A549 (cell line): ENCODE results near the gene PARP2.

Experiments
- ESRRA ChIP-seq: fragments of 150-350 bp; IDR thresholded peaks from 2 replicates; pipeline ENCODE4 v1.6.1; 2014; ENCODE audit warnings: mild to moderate bottlenecking, low read length, borderline replicate concordance
- POLR2A ChIP-seq: IDR thresholded peaks from 2 replicates; pipeline ENCODE4 v1.6.1; 2012; ENCODE audit warnings: mild to moderate bottlenecking, low read length
- RCOR1 ChIP-seq: fragments of 150-350 bp; IDR thresholded peaks from 2 replicates; pipeline ENCODE4 v1.6.1; 2014; ENCODE audit warnings: antibody characterized with exemption, low read length, low read depth
- TFCP2L1 ChIP-seq: fragments of 250-450 bp; sonication (Bioruptor Pico); IDR thresholded peaks from 2 replicates; pipeline ENCODE4 v1.5.0; 2021; ENCODE audit warnings: mild to moderate bottlenecking
- TF ChIP-seq, protein P1 (sequence below): fragments of >200 bp; sonication (Bioruptor Twin); formaldehyde crosslinking; IDR thresholded peaks from 3 replicates; pipeline ENCODE4 v1.5.1; 2016

DNA sequence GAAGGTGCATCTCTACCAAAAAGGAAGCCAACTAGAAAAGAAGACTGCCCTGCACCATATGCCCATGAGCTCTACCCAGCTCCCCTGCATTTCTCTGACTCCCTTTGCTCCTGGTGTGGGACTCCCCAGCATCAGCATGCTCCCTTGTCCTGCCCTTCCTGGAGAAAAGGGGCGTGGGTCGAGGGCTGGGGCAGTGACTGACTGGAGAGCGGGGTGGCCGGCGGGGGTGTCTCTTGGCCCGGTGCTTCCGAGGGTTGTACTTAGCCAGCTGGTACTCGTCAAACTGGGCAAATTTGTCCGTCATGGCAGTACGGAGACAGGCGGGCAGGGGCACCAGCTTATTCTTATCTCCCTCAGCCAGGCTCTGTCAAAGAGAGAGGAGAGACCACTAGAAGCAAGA lies 60.1 kb downstream of the PARP2 start:
- no peak for TF ChIP-seq ESRRA
- TF ChIP-seq, protein P1, sequence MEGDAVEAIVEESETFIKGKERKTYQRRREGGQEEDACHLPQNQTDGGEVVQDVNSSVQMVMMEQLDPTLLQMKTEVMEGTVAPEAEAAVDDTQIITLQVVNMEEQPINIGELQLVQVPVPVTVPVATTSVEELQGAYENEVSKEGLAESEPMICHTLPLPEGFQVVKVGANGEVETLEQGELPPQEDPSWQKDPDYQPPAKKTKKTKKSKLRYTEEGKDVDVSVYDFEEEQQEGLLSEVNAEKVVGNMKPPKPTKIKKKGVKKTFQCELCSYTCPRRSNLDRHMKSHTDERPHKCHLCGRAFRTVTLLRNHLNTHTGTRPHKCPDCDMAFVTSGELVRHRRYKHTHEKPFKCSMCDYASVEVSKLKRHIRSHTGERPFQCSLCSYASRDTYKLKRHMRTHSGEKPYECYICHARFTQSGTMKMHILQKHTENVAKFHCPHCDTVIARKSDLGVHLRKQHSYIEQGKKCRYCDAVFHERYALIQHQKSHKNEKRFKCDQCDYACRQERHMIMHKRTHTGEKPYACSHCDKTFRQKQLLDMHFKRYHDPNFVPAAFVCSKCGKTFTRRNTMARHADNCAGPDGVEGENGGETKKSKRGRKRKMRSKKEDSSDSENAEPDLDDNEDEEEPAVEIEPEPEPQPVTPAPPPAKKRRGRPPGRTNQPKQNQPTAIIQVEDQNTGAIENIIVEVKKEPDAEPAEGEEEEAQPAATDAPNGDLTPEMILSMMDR = no peak
- TF ChIP-seq POLR2A = no peak
- TF ChIP-seq RCOR1 = no peak
- no peak for TF ChIP-seq TFCP2L1
